IMR-90 (cell line): ENCODE results near the gene RSRC1. TPM values are rescaled to one million over a fixed set of nuclear protein-coding genes. Genes with fewer than 3 reads are reported as not detected.

Experiments used
- ATAC-seq: fragments of 200-7000 bp; cut with Tn5 transposase; 2 replicates; pipeline ENCODE4 v1.9.1; 2020; ENCODE audit warnings: low read depth, mild to moderate bottlenecking, moderate library complexity
- BruUV-seq: library from RNA; stranded (reverse); fragments of 400-500 nt; replicated peaks from 2 replicates; lab custom pipeline; 2021; lab: Mats Ljungman, UMichigan
- CTCF ChIA-PET: fragments of 300-600 bp; formaldehyde crosslinking; extraction: SDS; loops from one replicate; lab custom pipeline; 2021; ENCODE audit warnings: antibody characterized with exemption; lab: Yijun Ruan, JAX
- POLR2A ChIA-PET: fragments of 300-600 bp; sonication (Branson Sonifier 250); formaldehyde crosslinking; loops from one replicate; lab custom pipeline; 2022; ENCODE audit warnings: antibody characterized with exemption; ENCODE audit not compliant: unreplicated experiment; lab: Charles Lee
- DNase-seq: peaks from one replicate; pipeline ENCODE4 v3.0.0; 2013
- H2AFZ ChIP-seq: replicated peaks from 2 replicates; pipeline ENCODE3; 2013; ENCODE audit warnings: low read length, mild to moderate bottlenecking; ENCODE audit not compliant: poor library complexity
- H2AK5ac ChIP-seq: 2 replicates; pipeline ENCODE4 v1.6.1; 2013; ENCODE audit warnings: low read depth, low read length, inconsistent platforms
- H2AK9ac ChIP-seq: replicated peaks from 2 replicates; pipeline ENCODE3; 2013; ENCODE audit warnings: mild to moderate bottlenecking, low read depth, low read length, moderate library complexity; ENCODE audit not compliant: poor library complexity
- H2BK120ac ChIP-seq: 2 replicates; pipeline ENCODE4 v1.6.1; 2013; ENCODE audit warnings: low read depth, low read length, inconsistent platforms
- H2BK15ac ChIP-seq: 3 replicates; pipeline ENCODE4 v1.6.1; 2013; ENCODE audit warnings: low read depth, low read length, inconsistent platforms
- H2BK20ac ChIP-seq: 2 replicates; pipeline ENCODE4 v1.6.1; 2013; ENCODE audit warnings: low read depth, mild to moderate bottlenecking, inconsistent platforms, low read length, moderate library complexity
- H2BK5ac ChIP-seq: 2 replicates; pipeline ENCODE4 v1.6.1; 2013; ENCODE audit warnings: mild to moderate bottlenecking, low read depth, low read length, inconsistent platforms; ENCODE audit not compliant: poor library complexity, severe bottlenecking
- H3K14ac ChIP-seq: replicated peaks from 2 replicates; pipeline ENCODE4 v1.6.1; 2013; ENCODE audit warnings: low read depth, low read length, inconsistent platforms
- H3K18ac ChIP-seq: 2 replicates; pipeline ENCODE4 v1.6.1; 2013; ENCODE audit warnings: low read depth, low read length, control low read depth
- H3K23ac ChIP-seq: 2 replicates; pipeline ENCODE4 v1.6.1; 2013; ENCODE audit warnings: low read depth, low read length, inconsistent platforms
- H3K27ac ChIP-seq: 2 replicates; pipeline ENCODE4 v1.5.1; 2013; ENCODE audit warnings: mild to moderate bottlenecking, control low read depth, low read length; ENCODE audit not compliant: insufficient read depth
- H3K27me3 ChIP-seq: 2 replicates; pipeline ENCODE4 v1.6.1; 2013; ENCODE audit warnings: low read length; ENCODE audit not compliant: control insufficient read depth, insufficient read depth
- H3K36me3 ChIP-seq: 2 replicates; pipeline ENCODE4 v1.6.1; 2013; ENCODE audit warnings: low read length, mixed read lengths; ENCODE audit not compliant: control insufficient read depth, insufficient read depth
- H3K4ac ChIP-seq: 2 replicates; pipeline ENCODE4 v1.6.1; 2013; ENCODE audit warnings: low read depth, low read length, inconsistent platforms
- H3K4me1 ChIP-seq: 2 replicates; pipeline ENCODE4 v1.6.1; 2013; ENCODE audit warnings: low read length, mixed read lengths; ENCODE audit not compliant: control insufficient read depth, insufficient read depth
- H3K4me2 ChIP-seq: 2 replicates; pipeline ENCODE4 v1.6.1; 2013; ENCODE audit warnings: low read depth, mild to moderate bottlenecking, control low read depth, low read length, moderate library complexity
- H3K4me3 ChIP-seq: 2 replicates; pipeline ENCODE4 v1.5.1; 2013; ENCODE audit warnings: low read depth, mild to moderate bottlenecking, control low read depth, low read length, moderate library complexity; ENCODE audit not compliant: insufficient read depth
- H3K56ac ChIP-seq: 2 replicates; pipeline ENCODE4 v1.6.1; 2013; ENCODE audit warnings: low read length, inconsistent platforms; ENCODE audit not compliant: insufficient read depth; ENCODE audit errors: extremely low read depth
- H3K79me1 ChIP-seq, 2 experiments: 2 replicates each; pipeline ENCODE4 v1.6.1; 2013; ENCODE audit warnings: low read length in 2 of 2, inconsistent platforms in 1 of 2, low read depth in 1 of 2
- H3K9ac ChIP-seq: 2 replicates; pipeline ENCODE4 v1.6.1; 2013; ENCODE audit warnings: low read depth, low read length, control low read depth
- H3K9me1 ChIP-seq: 2 replicates; pipeline ENCODE4 v1.6.1; 2013; ENCODE audit warnings: low read length, inconsistent platforms; ENCODE audit not compliant: insufficient read depth
- H3K9me3 ChIP-seq: 2 replicates; pipeline ENCODE4 v1.6.1; 2013; ENCODE audit warnings: low read length; ENCODE audit not compliant: control insufficient read depth, insufficient read depth
- H4K20me1 ChIP-seq: 2 replicates; pipeline ENCODE4 v1.6.1; 2013; ENCODE audit warnings: low read length, inconsistent platforms; ENCODE audit not compliant: insufficient read depth
- H4K5ac ChIP-seq: 2 replicates; pipeline ENCODE4 v1.6.1; 2013; ENCODE audit warnings: mild to moderate bottlenecking, low read depth, low read length, control low read depth
- H4K8ac ChIP-seq, 2 experiments: 2 replicates each; pipeline ENCODE4 v1.6.1; 2013; ENCODE audit warnings: low read depth in 2 of 2, low read length in 2 of 2, control low read depth in 1 of 2, inconsistent platforms in 1 of 2
- H4K91ac ChIP-seq: 2 replicates; pipeline ENCODE4 v1.6.1; 2013; ENCODE audit warnings: low read depth, low read length, inconsistent platforms; ENCODE audit not compliant: insufficient read depth
- CEBPB ChIP-seq: IDR thresholded peaks from 2 replicates; pipeline ENCODE4 v1.6.1; 2012; ENCODE audit warnings: low read depth, low read length, improper control_type of control experiment
- CTCF ChIP-seq: conservative IDR thresholded peaks from 2 replicates; pipeline ENCODE4 v1.5.1; 2012; ENCODE audit warnings: mild to moderate bottlenecking, low read depth, low read length, improper control_type of control experiment
- FOS ChIP-seq: fragments of 150-350 bp; IDR thresholded peaks from 2 replicates; pipeline ENCODE4 v1.6.1; 2016; ENCODE audit warnings: low read depth, low read length
- RAD21 ChIP-seq: IDR thresholded peaks from 2 replicates; pipeline ENCODE4 v1.6.1; 2012; ENCODE audit warnings: low read length, improper control_type of control experiment
- WGBS, 2 experiments: methylation state at CpG; one replicate each; pipeline versions ENCODE4 v1.1.5 to v1.1.7; 2013; ENCODE audit warnings: missing lambda C conversion rate in 2 of 2; ENCODE audit not compliant: insufficient read length in 1 of 2; ENCODE audit errors: extremely low coverage in 2 of 2; 5-methylcytosine and 5-hydroxymethylcytosine counted together
- dilution Hi-C: fragments of 300-500 bp; cut with HindIII; formaldehyde crosslinking; loops from one replicate; pipeline ENCODE4 v1.14.3; 2018; ENCODE audit warnings: low sequenced_read_pairs; ENCODE audit not compliant: unreplicated experiment
- in situ Hi-C: fragments of 300-500 bp; cut with MboI; formaldehyde crosslinking; loops from 3 replicates; pipeline ENCODE4 v1.14.3; 2019; ENCODE audit warnings: low sequenced_read_pairs, inconsistent platforms, mixed read lengths
- intact Hi-C: fragments of 100-400 bp; cut with micrococcal nuclease; formaldehyde crosslinking; loops from 2 replicates; pipeline ENCODE4 v1.10.0; 2022
- polyA plus RNA-seq, 3 experiments: library from polyadenylated mRNA; depleted of rRNA; stranded (reverse); fragments of >200 nt; gene quantifications; 2 replicates each; pipeline ENCODE4 v1.2.3, GENCODE V29; 2012; ENCODE audit warnings: low replicate concordance in 1 of 3
- total RNA-seq: library from RNA; depleted of rRNA; stranded (reverse); fragments of >200 nt; gene quantifications from 2 replicates; pipeline ENCODE4 v1.2.3, GENCODE V29; 2012

The RSRC1 gene
- total and polyA plus RNA-seq, 2 of the 4 experiments (the other 2 are of a cell fraction): 3.8 to 41.8 TPM

- H3K4me3 ChIP-seq: no peak overlapping the region
- no peak overlapping the region for H3K56ac ChIP-seq
- H3K9ac ChIP-seq: no peak overlapping the region
- H2BK120ac ChIP-seq: no peak overlapping the region
- H4K91ac ChIP-seq: no peak overlapping the region
- H3K4me1 ChIP-seq: 0 out of 2 replicates have a peak, but pooled peaks cover 1% of the 10 kb centered on the region
- BruUV-seq: no TSS peak
- 0 out of 2 replicates have a peak, but pooled peaks cover 2% of the 10 kb centered on the region for H3K9me3 ChIP-seq
- TF ChIP-seq RAD21 (no peak), CTCF (no peak), CEBPB (no peak), FOS (no peak)
- H3K18ac ChIP-seq: no peak overlapping the region
- WGBS, 2 experiments: no CpG with 5 or more reads among the region's 2 CpGs
- POLR2A ChIA-PET: no interaction called here
- H3K27ac ChIP-seq: no peak overlapping the region
- intact Hi-C loops (no loop called here), in situ Hi-C loops (no loop called here), dilution Hi-C loops (no loop called here)
- H4K5ac ChIP-seq: no peak overlapping the region
- no peak overlapping the region for H3K4ac ChIP-seq
- H2BK5ac ChIP-seq: no peak overlapping the region
- no peaks in the 10 kb centered on the region for H4K20me1 ChIP-seq
- CTCF ChIA-PET: no interaction called here
- no peak overlapping the region for H2BK20ac ChIP-seq
- H3K27me3 ChIP-seq: no peaks in the 10 kb centered on the region
- H3K4me2 ChIP-seq: no peak overlapping the region
- no peak overlapping the region for H2AK9ac ChIP-seq
- no peak overlapping the region for H2BK15ac ChIP-seq
- DNase-seq (no peak), ATAC-seq (no peak)
- H3K14ac ChIP-seq: no peak overlapping the region
- H3K36me3 ChIP-seq: no peaks in the 10 kb centered on the region
- H2AK5ac ChIP-seq: no peak overlapping the region
- H3K9me1 ChIP-seq: no peaks in the 10 kb centered on the region
- no peak overlapping the region for H3K23ac ChIP-seq
- H2AFZ ChIP-seq: no peak overlapping the region
- H4K8ac ChIP-seq: no peak overlapping the region
- no peaks in the 10 kb centered on the region for H3K79me1 ChIP-seq
Observed at GRCh38 chr3:158552124-158552523, 442.2 kb downstream of the RSRC1 start.
